Measurements from ENCODE around the gene APOC4. TPM values are rescaled to one million over a fixed set of nuclear protein-coding genes. Genes with fewer than 3 reads are reported as not detected.
A peak's percentile ranks its signal among the peaks of the same experiment; 100 is the strongest.
"Not testable (repeated sequence)": the region's sequence is repeated elsewhere in the genome, so short reads cannot be mapped to it uniquely, and the experiment has no call there.

Gene APOC4
- total RNA-seq, 1 experiment from 2014 or later = 0.20 TPM

- no peaks in the 10 kb centered on the region for H3K27me3 ChIP-seq
- H3K27ac ChIP-seq = no peak overlapping the region
- peaks cover 14% of the 10 kb centered on the region for H3K4me1 ChIP-seq
- no peak for DNase-seq
- no peak overlapping the region for H3K4me3 ChIP-seq
- no peaks in the 10 kb centered on the region for H3K9me3 ChIP-seq (replicated peaks)
- no peaks in the 10 kb centered on the region for H3K36me3 ChIP-seq
These were observed 33.2 kb upstream of the APOC4 start for GRCh38 chr19:44908836-44909261.

- Histone ChIP-seq H3K4me1 (peaks cover 19% of the 10 kb centered on the region), H3K4me3 (no peak overlapping the region)
- DNase-seq = no peak
These were observed 32.3 kb upstream of the APOC4 start for GRCh38 chr19:44909775-44910174.

GRCh38 chr19:44911896-44912295, 30.1 kb upstream of the APOC4 start:
- H3K27ac ChIP-seq; H3K36me3 ChIP-seq; H3K27me3 ChIP-seq; DNase-seq; H3K4me3 ChIP-seq; H3K9me3 ChIP-seq (replicated peaks): not testable (repeated sequence)
- peaks cover 16% of the 10 kb centered on the region for H3K4me1 ChIP-seq

More at GRCh38 chr19:44909775-44910174, 32.3 kb upstream of the APOC4 start:
- Histone ChIP-seq H3K27me3 (no peaks in the 10 kb centered on the region), H3K36me3 (no peaks in the 10 kb centered on the region), H3K9me3 (replicated peaks) (no peaks in the 10 kb centered on the region), H3K27ac (no peak overlapping the region)

GRCh38 chr19:44912854-44913253, 29.2 kb upstream of the APOC4 start:
- DNase-seq = peak; percentile 79 to 82
- H3K4me1 ChIP-seq = peaks cover 16% of the 10 kb centered on the region
- no peaks in the 10 kb centered on the region for H3K27me3 ChIP-seq
- no peak overlapping the region for H3K27ac ChIP-seq
- H3K36me3 ChIP-seq = no peaks in the 10 kb centered on the region
- no peaks in the 10 kb centered on the region for H3K9me3 ChIP-seq (replicated peaks)
- no peak overlapping the region for H3K4me3 ChIP-seq

- not testable (repeated sequence) for H3K36me3 ChIP-seq; DNase-seq; H3K27ac ChIP-seq; H3K9me3 ChIP-seq (replicated peaks); H3K27me3 ChIP-seq
- Histone ChIP-seq H3K4me3 (peak overlapping the region; percentile 57), H3K4me1 (peaks cover 16% of the 10 kb centered on the region)
These were observed 28.3 kb upstream of the APOC4 start for GRCh38 chr19:44913512-44914432.

GRCh38 chr19:44914433-44915206, 27.4 kb upstream of the APOC4 start, which contains the start of gene APOC1:
TSS of gene APOC1 (plus strand) at chr19:44914608. CDS start at chr19:44914892, 284 bp downstream.
- Histone ChIP-seq H3K4me1 (peaks cover 16% of the 10 kb centered on the region), H3K27ac (peak within 1 kb of the TSS; percentile 12), H3K4me3 (peak within 1 kb of the TSS; percentile 57)
- H3K36me3 ChIP-seq; H3K9me3 ChIP-seq (replicated peaks); H3K27me3 ChIP-seq: not testable (repeated sequence)
- DNase-seq = peak; percentile 78 to 88

- Histone ChIP-seq H3K4me1 (peaks cover 26% of the 10 kb centered on the region), H3K27me3 (no peaks in the 10 kb centered on the region), H3K27ac (no peak overlapping the region), H3K9me3 (replicated peaks) (no peaks in the 10 kb centered on the region), H3K36me3 (no peaks in the 10 kb centered on the region), H3K4me3 (no peak overlapping the region)
- peak in 1 of 2 experiments; percentile 44 for DNase-seq
These were observed 17.8 kb upstream of the APOC4 start for GRCh38 chr19:44924243-44924725.

GRCh38 chr19:44925114-44925891, 16.7 kb upstream of the APOC4 start:
- Histone ChIP-seq H3K9me3 (replicated peaks) (no peaks in the 10 kb centered on the region), H3K4me3 (no peak overlapping the region), H3K27ac (peak overlapping the region; percentile 48), H3K27me3 (no peaks in the 10 kb centered on the region), H3K36me3 (no peaks in the 10 kb centered on the region), H3K4me1 (peaks cover 26% of the 10 kb centered on the region)
- peak; percentile 95 for DNase-seq

GRCh38 chr19:44926245-44927077, 15.6 kb upstream of the APOC4 start:
- Histone ChIP-seq H3K4me3 (peak overlapping the region; percentile 36), H3K4me1 (peaks cover 26% of the 10 kb centered on the region)
- not testable (repeated sequence) for H3K36me3 ChIP-seq; H3K9me3 ChIP-seq (replicated peaks); H3K27me3 ChIP-seq; H3K27ac ChIP-seq
- DNase-seq = peak in 1 of 2 experiments; percentile 39

- H3K36me3 ChIP-seq = no peaks in the 10 kb centered on the region
These were observed 14.3 kb upstream of the APOC4 start for GRCh38 chr19:44927746-44928145.

GRCh38 chr19:44930088-44930487, 11.9 kb upstream of the APOC4 start:
- Histone ChIP-seq H3K36me3 (no peaks in the 10 kb centered on the region), H3K4me3 (no peak overlapping the region), H3K27me3 (no peaks in the 10 kb centered on the region; the same call in 1 of the 2 replicates), H3K9me3 (replicated peaks) (no peaks in the 10 kb centered on the region), H3K4me1 (peaks cover 15% of the 10 kb centered on the region), H3K27ac (no peak overlapping the region)
- no peak for DNase-seq

More at GRCh38 chr19:44927746-44928145, 14.3 kb upstream of the APOC4 start:
- no peak overlapping the region for H3K27ac ChIP-seq
- no peaks in the 10 kb centered on the region for H3K9me3 ChIP-seq (replicated peaks)
- no peak overlapping the region for H3K4me3 ChIP-seq
- H3K27me3 ChIP-seq = no peaks in the 10 kb centered on the region
- DNase-seq = no peak
- H3K4me1 ChIP-seq = peaks cover 26% of the 10 kb centered on the region

- H3K27ac ChIP-seq = no peak overlapping the region
- peaks cover under 1% of the 10 kb centered on the region for H3K4me1 ChIP-seq
- H3K36me3 ChIP-seq = no peaks in the 10 kb centered on the region
- H3K4me3 ChIP-seq = no peak overlapping the region
- no peaks in the 10 kb centered on the region; the same call in 1 of the 2 replicates for H3K27me3 ChIP-seq
- no peak for DNase-seq
- no peaks in the 10 kb centered on the region for H3K9me3 ChIP-seq (replicated peaks)
These were observed 10.5 kb upstream of the APOC4 start for GRCh38 chr19:44931541-44931940.

- Histone ChIP-seq H3K4me1 (no peaks in the 10 kb centered on the region), H3K27ac (no peak overlapping the region), H3K9me3 (replicated peaks) (no peaks in the 10 kb centered on the region), H3K36me3 (no peaks in the 10 kb centered on the region), H3K27me3 (no peaks in the 10 kb centered on the region; the same call in 1 of the 2 replicates), H3K4me3 (no peak overlapping the region)
- no peak for DNase-seq
These were observed 2.4 kb upstream of the APOC4 start for GRCh38 chr19:44939668-44940067.

Data from SJCRH30 (cell line).